Ishikawa (cell line): ENCODE results near the gene BRPF3.

ENCODE experiments used
- CEBPB ChIP-seq: IDR thresholded peaks from 2 replicates; pipeline ENCODE4 v1.6.1; 2012
- CREB1 ChIP-seq: IDR thresholded peaks from 2 replicates; pipeline ENCODE4 v1.6.1; 2012; ENCODE audit warnings: low read depth
- EGR1 ChIP-seq: IDR thresholded peaks from 2 replicates; pipeline ENCODE4 v1.6.1; 2012
- EP300 ChIP-seq: IDR thresholded peaks from 2 replicates; pipeline ENCODE4 v1.6.1; 2012; ENCODE audit warnings: borderline replicate concordance
- FOXM1 ChIP-seq: IDR thresholded peaks from 2 replicates; pipeline ENCODE4 v1.6.1; 2012; ENCODE audit warnings: low read depth, borderline replicate concordance
- NFIC ChIP-seq: IDR thresholded peaks from 2 replicates; pipeline ENCODE4 v1.6.1; 2012
- RAD21 ChIP-seq: IDR thresholded peaks from 2 replicates; pipeline ENCODE4 v1.6.1; 2012; ENCODE audit warnings: low read depth
- TAF1 ChIP-seq: IDR thresholded peaks from 2 replicates; pipeline ENCODE4 v1.6.1; 2012; ENCODE audit warnings: low read depth, mild to moderate bottlenecking
- TCF12 ChIP-seq: IDR thresholded peaks from 2 replicates; pipeline ENCODE4 v1.6.1; 2012; ENCODE audit warnings: low read depth
- TEAD4 ChIP-seq: IDR thresholded peaks from 2 replicates; pipeline ENCODE4 v1.6.1; 2012
- USF1 ChIP-seq: IDR thresholded peaks from 2 replicates; pipeline ENCODE4 v1.6.1; 2012
- YY1 ChIP-seq: IDR thresholded peaks from 2 replicates; pipeline ENCODE4 v1.6.1; 2012; ENCODE audit warnings: low read depth
- ZBTB7A ChIP-seq: IDR thresholded peaks from 2 replicates; pipeline ENCODE4 v1.6.1; 2012; ENCODE audit warnings: low read depth
- TF ChIP-seq, protein P1 (sequence below): IDR thresholded peaks from 2 replicates; pipeline ENCODE4 v1.6.1; 2012
- TF ChIP-seq, protein P2 (sequence below): IDR thresholded peaks from 2 replicates; pipeline ENCODE4 v1.6.1; 2012; ENCODE audit warnings: low read depth, mild to moderate bottlenecking

Gene BRPF3

DNA sequence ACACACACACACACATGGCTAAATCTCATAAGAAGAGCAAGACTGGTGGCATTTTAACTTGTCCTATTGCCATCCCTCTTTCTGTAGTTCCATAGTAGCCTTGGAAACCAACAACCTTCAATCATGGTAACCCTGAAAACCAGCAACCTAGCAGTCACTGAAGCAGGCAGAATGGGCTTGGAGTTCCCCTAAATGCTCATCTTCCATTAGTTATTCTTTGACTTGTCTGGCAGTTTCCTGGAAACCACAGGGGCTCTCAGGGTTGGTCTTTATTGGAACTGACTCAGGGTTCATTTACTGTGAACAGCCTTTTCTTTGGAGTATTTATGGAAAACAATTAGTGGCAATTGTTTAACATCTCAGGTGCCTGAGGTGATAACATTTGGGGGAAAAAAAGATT is 19.4 kb upstream of the BRPF3 start:
- TF ChIP-seq YY1 (no peak), CEBPB (no peak), TAF1 (no peak), FOXM1 (no peak), RAD21 (no peak), TCF12 (no peak), USF1 (no peak), EGR1 (no peak), TEAD4 (no peak), CREB1 (no peak), EP300 (no peak), NFIC (no peak), ZBTB7A (no peak)
- TF ChIP-seq, protein P1, sequence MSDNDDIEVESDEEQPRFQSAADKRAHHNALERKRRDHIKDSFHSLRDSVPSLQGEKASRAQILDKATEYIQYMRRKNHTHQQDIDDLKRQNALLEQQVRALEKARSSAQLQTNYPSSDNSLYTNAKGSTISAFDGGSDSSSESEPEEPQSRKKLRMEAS, result no peak
- TF ChIP-seq, protein P2, sequence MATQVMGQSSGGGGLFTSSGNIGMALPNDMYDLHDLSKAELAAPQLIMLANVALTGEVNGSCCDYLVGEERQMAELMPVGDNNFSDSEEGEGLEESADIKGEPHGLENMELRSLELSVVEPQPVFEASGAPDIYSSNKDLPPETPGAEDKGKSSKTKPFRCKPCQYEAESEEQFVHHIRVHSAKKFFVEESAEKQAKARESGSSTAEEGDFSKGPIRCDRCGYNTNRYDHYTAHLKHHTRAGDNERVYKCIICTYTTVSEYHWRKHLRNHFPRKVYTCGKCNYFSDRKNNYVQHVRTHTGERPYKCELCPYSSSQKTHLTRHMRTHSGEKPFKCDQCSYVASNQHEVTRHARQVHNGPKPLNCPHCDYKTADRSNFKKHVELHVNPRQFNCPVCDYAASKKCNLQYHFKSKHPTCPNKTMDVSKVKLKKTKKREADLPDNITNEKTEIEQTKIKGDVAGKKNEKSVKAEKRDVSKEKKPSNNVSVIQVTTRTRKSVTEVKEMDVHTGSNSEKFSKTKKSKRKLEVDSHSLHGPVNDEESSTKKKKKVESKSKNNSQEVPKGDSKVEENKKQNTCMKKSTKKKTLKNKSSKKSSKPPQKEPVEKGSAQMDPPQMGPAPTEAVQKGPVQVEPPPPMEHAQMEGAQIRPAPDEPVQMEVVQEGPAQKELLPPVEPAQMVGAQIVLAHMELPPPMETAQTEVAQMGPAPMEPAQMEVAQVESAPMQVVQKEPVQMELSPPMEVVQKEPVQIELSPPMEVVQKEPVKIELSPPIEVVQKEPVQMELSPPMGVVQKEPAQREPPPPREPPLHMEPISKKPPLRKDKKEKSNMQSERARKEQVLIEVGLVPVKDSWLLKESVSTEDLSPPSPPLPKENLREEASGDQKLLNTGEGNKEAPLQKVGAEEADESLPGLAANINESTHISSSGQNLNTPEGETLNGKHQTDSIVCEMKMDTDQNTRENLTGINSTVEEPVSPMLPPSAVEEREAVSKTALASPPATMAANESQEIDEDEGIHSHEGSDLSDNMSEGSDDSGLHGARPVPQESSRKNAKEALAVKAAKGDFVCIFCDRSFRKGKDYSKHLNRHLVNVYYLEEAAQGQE, result no peak

DNA sequence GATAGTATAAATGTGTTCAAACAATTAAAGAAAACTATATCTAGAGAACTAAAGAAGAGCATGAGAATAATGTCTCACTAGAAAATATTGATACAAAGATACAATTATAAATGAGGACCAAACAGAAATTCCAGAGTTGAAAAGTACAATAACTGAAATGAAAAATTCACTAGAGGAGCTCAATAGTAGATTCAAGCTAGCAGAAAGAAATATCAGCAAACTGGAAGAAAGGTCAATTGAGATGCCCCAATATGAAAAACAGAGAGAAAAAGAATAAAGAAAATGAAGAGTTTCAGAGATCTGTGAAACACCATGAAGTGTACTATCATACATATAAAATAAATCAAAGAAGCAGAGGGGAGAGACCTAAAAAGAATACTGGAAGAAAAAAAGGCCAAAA is 18.0 kb upstream of the BRPF3 start:
- TF ChIP-seq EP300, result no peak
- TF ChIP-seq NFIC, result no peak
- no peak for TF ChIP-seq CREB1
- TF ChIP-seq USF1, result no peak
- TF ChIP-seq YY1, result no peak
- TF ChIP-seq EGR1, result no peak
- TF ChIP-seq CEBPB, result no peak
- no peak for TF ChIP-seq TCF12
- TF ChIP-seq, protein P2, result no peak
- no peak for TF ChIP-seq RAD21
- TF ChIP-seq, protein P1, result no peak
- no peak for TF ChIP-seq ZBTB7A
- no peak for TF ChIP-seq TAF1
- TF ChIP-seq FOXM1, result no peak
- no peak for TF ChIP-seq TEAD4

GRCh38 chr6:36180126-36180525 is 16.4 kb upstream of the BRPF3 start:
- no peak for TF ChIP-seq CEBPB
- TF ChIP-seq ZBTB7A, result no peak
- TF ChIP-seq CREB1, result no peak
- TF ChIP-seq TEAD4, result no peak

DNA sequence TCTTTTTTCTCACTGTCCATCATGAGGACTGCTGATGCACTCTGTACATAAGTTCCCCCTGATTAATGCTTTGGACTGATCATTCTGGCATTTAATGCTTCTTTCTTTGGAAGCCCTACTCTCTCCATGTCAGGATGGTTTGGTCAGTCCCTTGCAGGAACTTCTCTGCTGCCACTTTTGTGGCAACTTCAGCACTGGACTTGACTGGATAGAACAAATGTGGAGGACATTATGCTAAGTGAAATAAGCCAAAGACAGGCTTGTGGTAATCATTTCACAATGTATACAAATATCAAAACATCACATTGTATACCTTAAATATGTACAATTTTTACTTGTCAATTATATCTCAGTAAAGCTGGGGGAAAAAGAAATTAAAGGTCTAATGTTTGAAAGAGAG is 12.2 kb upstream of the BRPF3 start:
- TF ChIP-seq EP300 (no peak), TEAD4 (no peak), ZBTB7A (no peak), FOXM1 (no peak), YY1 (no peak)
- TF ChIP-seq, protein P1, result no peak
- TF ChIP-seq, protein P2, result peak; percentile 43; the same call in 1 of the 2 replicates

GRCh38 chr6:36186199-36186598 is 10.3 kb upstream of the BRPF3 start:
- TF ChIP-seq TAF1 (no peak), RAD21 (no peak), TCF12 (no peak), ZBTB7A (no peak), TEAD4 (no peak), EGR1 (no peak), EP300 (no peak), CREB1 (no peak), YY1 (no peak), FOXM1 (no peak), CEBPB (no peak), USF1 (no peak), NFIC (no peak)
- TF ChIP-seq, protein P1, result no peak
- TF ChIP-seq, protein P2, result no peak
